PC-3 (cell line): ENCODE results near the gene DDX3X. TPM values are rescaled to one million over a fixed set of nuclear protein-coding genes. Genes with fewer than 3 reads are reported as not detected.
A peak's percentile ranks its signal among the peaks of the same experiment; 100 is the strongest.
"Not testable (repeated sequence)": the region's sequence is repeated elsewhere in the genome, so short reads cannot be mapped to it uniquely, and the experiment has no call there.

Experiments used
- ATAC-seq: fragments of 200-7000 bp; cut with Tn5 transposase; 2 replicates; pipeline ENCODE4 v1.9.1; 2020; ENCODE audit warnings: mild to moderate bottlenecking, moderate library complexity
- Bru-seq: library from RNA; stranded (reverse); fragments of 400-500 nt; gene quantifications from one replicate; lab custom pipeline; 2021; lab: Mats Ljungman, UMichigan
- BruChase-seq, 2 experiments: library from RNA; stranded (reverse); fragments of 400-500 nt; gene quantifications; one replicate each; lab custom pipeline; 2021; lab: Mats Ljungman, UMichigan
- BruUV-seq: library from RNA; stranded (reverse); fragments of 400-500 nt; replicated peaks from 2 replicates; lab custom pipeline; 2021; lab: Mats Ljungman, UMichigan
- CTCF ChIA-PET: fragments of 300-600 bp; sonication (Branson Sonifier 250); formaldehyde crosslinking; loops from one replicate; lab custom pipeline; 2022; ENCODE audit warnings: antibody characterized with exemption; lab: Charles Lee
- POLR2A ChIA-PET: fragments of 300-600 bp; sonication (Branson Sonifier 250); formaldehyde crosslinking; loops from one replicate; lab custom pipeline; 2022; ENCODE audit warnings: antibody characterized with exemption; ENCODE audit not compliant: unreplicated experiment; lab: Charles Lee
- DNase-seq: peaks from one replicate; pipeline ENCODE4 v3.0.0-alpha.2; 2015
- H2AFZ ChIP-seq: fragments of 300-600 bp; sonication (generic); 2 replicates; pipeline ENCODE4 v1.6.0; 2016; ENCODE audit warnings: antibody characterized with exemption, low read length
- H3F3A ChIP-seq: fragments of 300-600 bp; sonication (generic); one replicate; pipeline ENCODE4 v1.6.0; 2017; ENCODE audit warnings: antibody characterized with exemption, low read length, control low read depth, mild to moderate bottlenecking; ENCODE audit not compliant: unreplicated experiment
- H3K27ac ChIP-seq: fragments of 300-600 bp; sonication (generic); 2 replicates; pipeline ENCODE4 v1.5.1; 2016; ENCODE audit warnings: mild to moderate bottlenecking, low read length
- H3K27me3 ChIP-seq: fragments of 300-600 bp; sonication (generic); 2 replicates; pipeline ENCODE4 v1.6.1; 2016; ENCODE audit warnings: low read length, mixed read lengths
- H3K36me3 ChIP-seq: fragments of 300-600 bp; sonication (generic); 2 replicates; pipeline ENCODE4 v1.6.1; 2016; ENCODE audit warnings: low read depth, mixed run types, low read length, mixed read lengths
- H3K4me1 ChIP-seq: fragments of 300-600 bp; sonication (generic); 2 replicates; pipeline ENCODE4 v1.5.1; 2016; ENCODE audit warnings: low read length; ENCODE audit not compliant: insufficient read depth
- H3K4me2 ChIP-seq: fragments of 300-600 bp; sonication (generic); 2 replicates; pipeline ENCODE4 v1.6.0; 2016; ENCODE audit warnings: low read length
- H3K4me3 ChIP-seq: fragments of 300-600 bp; sonication (generic); 2 replicates; pipeline ENCODE4 v1.5.1; 2016; ENCODE audit warnings: mild to moderate bottlenecking, low read length, mixed read lengths
- H3K79me2 ChIP-seq: fragments of 300-600 bp; sonication (generic); 2 replicates; pipeline ENCODE4 v1.6.1; 2017; ENCODE audit warnings: low read length, mixed read lengths
- H3K9ac ChIP-seq: fragments of 300-600 bp; sonication (generic); 2 replicates; pipeline ENCODE4 v1.6.0; 2016; ENCODE audit warnings: mild to moderate bottlenecking, low read length
- H3K9me2 ChIP-seq: fragments of 300-600 bp; sonication (generic); replicated peaks from 2 replicates; pipeline ENCODE4 v1.6.1; 2016; ENCODE audit warnings: mixed run types, low read length, mixed read lengths
- H3K9me3 ChIP-seq: fragments of 300-600 bp; sonication (generic); 2 replicates; pipeline ENCODE4 v1.6.1; 2016; ENCODE audit warnings: low read length, mixed read lengths
- H4K20me1 ChIP-seq: fragments of 300-600 bp; sonication (generic); 2 replicates; pipeline ENCODE4 v1.6.1; 2016; ENCODE audit warnings: low read length, mixed read lengths
- EZH2 ChIP-seq: fragments of 300-600 bp; sonication (generic); IDR thresholded peaks from one replicate; pipeline ENCODE4 v1.6.1; 2017; ENCODE audit warnings: antibody characterized with exemption, mild to moderate bottlenecking, low read length; ENCODE audit not compliant: unreplicated experiment
- EZH2phosphoT487 ChIP-seq: fragments of 300-600 bp; sonication (generic); IDR thresholded peaks from 2 replicates; pipeline ENCODE4 v1.6.1; 2018; ENCODE audit warnings: mild to moderate bottlenecking, antibody characterized with exemption, low read length, borderline replicate concordance
- intact Hi-C: fragments of 100-400 bp; cut with micrococcal nuclease; formaldehyde crosslinking; loops from 2 replicates; pipeline ENCODE4 v1.9.0; 2023
- long read RNA-seq: library from polyadenylated mRNA; unstranded; transcript quantifications from one replicate; pipeline ENCODE4 v2.0.0, GENCODE V29; 2021; ENCODE audit not compliant: unreplicated experiment
- total RNA-seq: library from RNA; depleted of rRNA; stranded (reverse); fragments of >200 nt; gene quantifications from 2 replicates; pipeline ENCODE4 v1.2.3, GENCODE V29; 2014; rRNA removed
- TF ChIP-seq, protein P1 (sequence below): fragments of 300-600 bp; sonication (generic); conservative IDR thresholded peaks from 2 replicates; pipeline ENCODE4 v1.5.1; 2017; ENCODE audit warnings: antibody characterized with exemption, low read depth, mild to moderate bottlenecking, low read length

DDX3X gene
- total RNA-seq: 167 and 185 TPM in 2 replicates
- percentile 97 among the genes with signal in this experiment for Bru-seq, nascent RNA
- BruChase-seq, experiment 1, labeled RNA remaining after a 6-hour chase: percentile 99 among the genes with signal in this experiment
- percentile 99 among the genes with signal in this experiment for BruChase-seq, experiment 2, labeled RNA remaining after a 2-hour chase
- long read RNA-seq, full-length matches to known transcripts: 124 of 167 reads
- long read RNA-seq, partial matches to known transcripts: 36 of 167 reads
- long read RNA-seq, other reads (novel, unspliced or antisense): 7 of 167 reads

- Histone ChIP-seq H3K4me1 (peaks cover 28% of the 10 kb centered on the region), H4K20me1 (peaks cover 44% of the 10 kb centered on the region), H3K4me2 (peak within 1 kb of the TSS; percentile 97), H3K79me2 (peaks cover 51% of the 10 kb centered on the region), H3K9ac (peak within 1 kb of the TSS; percentile 95), H3F3A (no peaks in the 10 kb centered on the region), H3K9me3 (no peaks in the 10 kb centered on the region), H3K4me3 (peak within 1 kb of the TSS; percentile 100), H3K36me3 (peaks cover 22% of the 10 kb centered on the region), H2AFZ (peak within 1 kb of the TSS; percentile 89), H3K27ac (peak within 1 kb of the TSS; percentile 91), H3K27me3 (no peaks in the 10 kb centered on the region), H3K9me2 (no peaks in the 10 kb centered on the region)
- ChIA-PET POLR2A (interaction anchor here (0.5 to 1.1 kb wide), 5 partner anchors 49 to 157 kb away, joined by 4 to 11 read pairs (median 4); no protein-coding TSS in a partner anchor), CTCF (no interaction called here)
- no TSS peak for BruUV-seq
- intact Hi-C loops: no loop called here
- no peak for TF ChIP-seq EZH2phosphoT487
- TF ChIP-seq, protein P1, sequence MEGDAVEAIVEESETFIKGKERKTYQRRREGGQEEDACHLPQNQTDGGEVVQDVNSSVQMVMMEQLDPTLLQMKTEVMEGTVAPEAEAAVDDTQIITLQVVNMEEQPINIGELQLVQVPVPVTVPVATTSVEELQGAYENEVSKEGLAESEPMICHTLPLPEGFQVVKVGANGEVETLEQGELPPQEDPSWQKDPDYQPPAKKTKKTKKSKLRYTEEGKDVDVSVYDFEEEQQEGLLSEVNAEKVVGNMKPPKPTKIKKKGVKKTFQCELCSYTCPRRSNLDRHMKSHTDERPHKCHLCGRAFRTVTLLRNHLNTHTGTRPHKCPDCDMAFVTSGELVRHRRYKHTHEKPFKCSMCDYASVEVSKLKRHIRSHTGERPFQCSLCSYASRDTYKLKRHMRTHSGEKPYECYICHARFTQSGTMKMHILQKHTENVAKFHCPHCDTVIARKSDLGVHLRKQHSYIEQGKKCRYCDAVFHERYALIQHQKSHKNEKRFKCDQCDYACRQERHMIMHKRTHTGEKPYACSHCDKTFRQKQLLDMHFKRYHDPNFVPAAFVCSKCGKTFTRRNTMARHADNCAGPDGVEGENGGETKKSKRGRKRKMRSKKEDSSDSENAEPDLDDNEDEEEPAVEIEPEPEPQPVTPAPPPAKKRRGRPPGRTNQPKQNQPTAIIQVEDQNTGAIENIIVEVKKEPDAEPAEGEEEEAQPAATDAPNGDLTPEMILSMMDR: 0 out of 2 replicates have a peak, but pooled peaks have one; percentile 14
- TF ChIP-seq EZH2: no peak
- DNase-seq: peak; percentile 81
- ATAC-seq: peak; percentile 67
Measured at GRCh38 chrX:41333744-41334362, at the start of gene DDX3X. TSS of gene DDX3X (plus strand) at chrX:41334162. CDS start at chrX:41334253, 91 bp downstream.

DNA sequence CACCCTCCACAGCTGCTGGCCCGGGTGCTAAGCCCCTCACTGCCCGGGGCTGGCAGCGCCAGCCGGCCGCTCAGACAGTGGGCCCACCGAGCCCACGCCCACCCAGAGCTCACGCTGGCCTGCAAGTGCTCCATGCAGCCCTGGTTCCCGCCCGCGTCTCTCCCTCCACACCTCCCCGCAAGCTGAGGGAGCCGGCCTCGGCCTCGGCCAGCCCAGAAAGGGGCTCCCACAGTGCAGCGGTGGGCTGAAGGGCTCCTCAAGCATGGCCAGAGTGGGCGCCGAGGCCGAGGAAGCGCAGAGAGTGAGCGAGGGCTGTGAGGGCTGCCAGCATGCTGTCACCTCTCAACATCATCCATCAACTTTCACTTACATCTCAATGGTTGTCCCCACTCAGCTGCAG lies 48.0 kb upstream of the DDX3X start:
- H3K9me2 ChIP-seq, CTCF ChIA-PET, H3K79me2 ChIP-seq, BruUV-seq, H3K4me2 ChIP-seq, POLR2A ChIA-PET, H3K27ac ChIP-seq, ATAC-seq, H3K36me3 ChIP-seq, H4K20me1 ChIP-seq, H3K9me3 ChIP-seq, H2AFZ ChIP-seq, DNase-seq, H3F3A ChIP-seq, H3K27me3 ChIP-seq, H3K4me3 ChIP-seq, H3K9ac ChIP-seq, intact Hi-C loops, H3K4me1 ChIP-seq: not testable (repeated sequence)

DNA sequence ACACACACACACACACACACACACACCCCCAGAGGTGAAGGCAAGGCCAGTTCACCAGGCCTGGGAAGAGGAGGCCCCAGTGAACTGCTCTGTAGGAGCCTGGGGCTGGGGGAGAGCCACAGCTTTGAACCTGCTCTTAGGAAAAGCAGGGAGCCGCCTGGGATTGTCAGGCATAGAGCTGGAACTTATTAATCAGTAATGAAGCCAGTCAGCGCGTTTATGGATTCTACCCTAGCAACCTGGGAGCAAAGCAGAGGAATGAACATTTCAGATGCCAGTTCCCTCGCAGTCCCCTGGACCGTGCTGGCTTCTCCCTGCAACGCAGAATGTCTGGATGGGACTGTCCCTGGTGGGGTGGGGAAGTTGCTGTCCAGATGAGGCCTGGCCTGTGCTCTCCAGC lies 45.3 kb upstream of the DDX3X start:
- no peaks in the 10 kb centered on the region for H3K79me2 ChIP-seq
- intact Hi-C loops: no loop called here
- H3K27me3 ChIP-seq: no peaks in the 10 kb centered on the region
- BruUV-seq: no TSS peak
- H3K4me3 ChIP-seq: no peak overlapping the region
- ChIA-PET POLR2A (interaction anchor here (0.6 kb wide), 1 partner anchor 133 kb away, joined by 3 read pairs; no protein-coding TSS in a partner anchor), CTCF (no interaction called here)
- no peaks in the 10 kb centered on the region for H4K20me1 ChIP-seq
- DNase-seq (no peak), ATAC-seq (no peak)
- H3K4me1 ChIP-seq: no peaks in the 10 kb centered on the region
- H3K36me3 ChIP-seq: no peaks in the 10 kb centered on the region
- no peaks in the 10 kb centered on the region for H3K9me3 ChIP-seq
- H2AFZ ChIP-seq: no peak overlapping the region
- TF ChIP-seq EZH2phosphoT487 (no peak), EZH2 (no peak)
- TF ChIP-seq, protein P1: no peak
- H3K9me2 ChIP-seq: no peaks in the 10 kb centered on the region
- no peaks in the 10 kb centered on the region for H3F3A ChIP-seq
- H3K4me2 ChIP-seq: no peak overlapping the region
- no peak overlapping the region for H3K27ac ChIP-seq
- no peak overlapping the region for H3K9ac ChIP-seq
